ENCODE measurements around the gene SHISA5.

SHISA5 gene

GRCh38 chr3:48440590-48440958 is 63.4 kb downstream of the SHISA5 start:
- peak overlapping the region; percentile 89 for H3K4me2 ChIP-seq (ENCODE audit: insufficient read depth, low read length)
- no peaks in the 10 kb centered on the region for H3K9me3 ChIP-seq (ENCODE audit: insufficient read depth, low read length, severe bottlenecking)
- peak overlapping the region; percentile 47 to 87; a peak in 3 of 4 replicates for H3K4me3 ChIP-seq (ENCODE audit: low read depth in 1 of 2, low read length in 2 of 2)
- peak overlapping the region; percentile 82 for H3K27ac ChIP-seq (ENCODE audit: low read length)
- TF ChIP-seq CTCF (IDR thresholded peaks at IDR 0.05; ENCODE audit: borderline replicate concordance, extremely low read depth, low read length, poor library complexity, severe bottlenecking), result no peak
- no peak for TF ChIP-seq EZH2 (IDR thresholded peaks at IDR 0.05; ENCODE audit: borderline replicate concordance, low read depth, low read length, severe bottlenecking)
- peak overlapping the region; percentile 78 for H3K9ac ChIP-seq (ENCODE audit: low read depth, low read length)
- H2AFZ ChIP-seq (ENCODE audit: low read depth, low read length), result peak overlapping the region; percentile 77
- H3K27me3 ChIP-seq (ENCODE audit: insufficient read depth, low read length, poor library complexity), result no peaks in the 10 kb centered on the region
- DNase-seq (no peak), ATAC-seq (ENCODE audit: insufficient read depth, low read depth) (no peak)
- H4K20me1 ChIP-seq (ENCODE audit: insufficient read depth, low read length), result peaks cover 12% of the 10 kb centered on the region
- peaks cover 38% of the 10 kb centered on the region for H3K79me2 ChIP-seq (ENCODE audit: insufficient read depth, low read length)
- peaks cover 23% of the 10 kb centered on the region for H3K36me3 ChIP-seq (ENCODE audit: insufficient read depth, low read length)
- H3K4me1 ChIP-seq (ENCODE audit: insufficient read depth, low read length), result peaks cover 52% of the 10 kb centered on the region

- ATAC-seq (ENCODE audit: insufficient read depth, low read depth) (peak; percentile 96), DNase-seq (peak; percentile 98)
- H3K27ac ChIP-seq (ENCODE audit: low read length), result peak within 1 kb of the TSS; percentile 87
- peaks cover 15% of the 10 kb centered on the region for H4K20me1 ChIP-seq (ENCODE audit: insufficient read depth, low read length)
- H3K9ac ChIP-seq (ENCODE audit: low read depth, low read length), result peak within 1 kb of the TSS; percentile 78
- no peaks in the 10 kb centered on the region for H3K27me3 ChIP-seq (ENCODE audit: insufficient read depth, low read length, poor library complexity)
- TF ChIP-seq EZH2 (IDR thresholded peaks at IDR 0.05; ENCODE audit: borderline replicate concordance, low read depth, low read length, severe bottlenecking) (no peak), CTCF (IDR thresholded peaks at IDR 0.05; ENCODE audit: borderline replicate concordance, extremely low read depth, low read length, poor library complexity, severe bottlenecking) (peak; percentile 10)
- no peaks in the 10 kb centered on the region for H3K9me3 ChIP-seq (ENCODE audit: insufficient read depth, low read length, severe bottlenecking)
- H3K4me1 ChIP-seq (ENCODE audit: insufficient read depth, low read length), result peaks cover 46% of the 10 kb centered on the region
- peak within 1 kb of the TSS; percentile 47 to 87 for H3K4me3 ChIP-seq (ENCODE audit: low read depth in 1 of 2, low read length in 2 of 2)
- H3K4me2 ChIP-seq (ENCODE audit: insufficient read depth, low read length), result peak within 1 kb of the TSS; percentile 89
- H2AFZ ChIP-seq (ENCODE audit: low read depth, low read length), result peak within 1 kb of the TSS; percentile 93
- H3K36me3 ChIP-seq (ENCODE audit: insufficient read depth, low read length), result peaks cover 23% of the 10 kb centered on the region
- peaks cover 40% of the 10 kb centered on the region for H3K79me2 ChIP-seq (ENCODE audit: insufficient read depth, low read length)
These were observed 64.0 kb downstream of the SHISA5 start, which contains the start of the genes CCDC51 and TMA7 for GRCh38 chr3:48439820-48440589. Gene CCDC51, minus strand, starts transcription at chr3:48440119. Its CDS starts 4,991 bp downstream, at chr3:48435128. Gene TMA7, plus strand, starts transcription at chr3:48440257. Its CDS starts 40 bp downstream, at chr3:48440297.

DNA sequence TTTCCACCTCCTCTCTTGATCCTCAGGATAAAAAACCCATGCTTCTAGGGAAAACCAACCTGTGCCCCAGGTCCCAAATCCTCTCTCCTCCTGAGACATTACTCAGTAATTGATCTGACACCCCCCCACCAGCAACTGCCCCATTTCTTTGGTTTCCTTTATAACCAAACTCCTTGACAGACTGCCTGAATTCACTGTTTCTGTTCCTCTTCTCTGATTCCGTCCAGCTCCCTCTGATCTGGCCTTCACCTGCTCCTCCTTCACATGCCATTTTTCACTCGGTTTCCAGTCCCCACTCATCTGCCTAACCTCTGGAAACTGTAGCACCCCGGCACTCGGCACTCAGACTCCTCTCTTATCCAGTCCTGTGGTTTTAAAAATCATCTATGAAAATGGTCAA is 66.2 kb downstream of the SHISA5 start:
- Histone ChIP-seq H3K27ac (ENCODE audit: low read length) (no peak overlapping the region), H3K27me3 (ENCODE audit: insufficient read depth, low read length, poor library complexity) (no peaks in the 10 kb centered on the region), H3K4me2 (ENCODE audit: insufficient read depth, low read length) (no peak overlapping the region), H3K4me1 (ENCODE audit: insufficient read depth, low read length) (peaks cover 42% of the 10 kb centered on the region), H3K36me3 (ENCODE audit: insufficient read depth, low read length) (peaks cover 31% of the 10 kb centered on the region), H4K20me1 (ENCODE audit: insufficient read depth, low read length) (peaks cover 15% of the 10 kb centered on the region), H3K79me2 (ENCODE audit: insufficient read depth, low read length) (peaks cover 40% of the 10 kb centered on the region), H3K9me3 (ENCODE audit: insufficient read depth, low read length, severe bottlenecking) (no peaks in the 10 kb centered on the region), H2AFZ (ENCODE audit: low read depth, low read length) (no peak overlapping the region), H3K4me3 (ENCODE audit: low read depth in 1 of 2, low read length in 2 of 2) (no peak overlapping the region), H3K9ac (ENCODE audit: low read depth, low read length) (no peak overlapping the region)
- TF ChIP-seq EZH2 (IDR thresholded peaks at IDR 0.05; ENCODE audit: borderline replicate concordance, low read depth, low read length, severe bottlenecking) (no peak), CTCF (IDR thresholded peaks at IDR 0.05; ENCODE audit: borderline replicate concordance, extremely low read depth, low read length, poor library complexity, severe bottlenecking) (no peak)
- DNase-seq, result no peak
- no peak for ATAC-seq (ENCODE audit: insufficient read depth, low read depth)
